CD4-positive, alpha-beta T cell treated with Interleukin-15 for 1 hour (primary cell): ENCODE measurements around the gene FOCAD.
"Not testable (repeated sequence)": the region's sequence is repeated elsewhere in the genome, so short reads cannot be mapped to it uniquely, and the experiment has no call there.

ENCODE experiments used
- DNase-seq: peaks from one replicate; pipeline ENCODE4 v3.0.0-alpha.2; 2020

FOCAD gene

DNA sequence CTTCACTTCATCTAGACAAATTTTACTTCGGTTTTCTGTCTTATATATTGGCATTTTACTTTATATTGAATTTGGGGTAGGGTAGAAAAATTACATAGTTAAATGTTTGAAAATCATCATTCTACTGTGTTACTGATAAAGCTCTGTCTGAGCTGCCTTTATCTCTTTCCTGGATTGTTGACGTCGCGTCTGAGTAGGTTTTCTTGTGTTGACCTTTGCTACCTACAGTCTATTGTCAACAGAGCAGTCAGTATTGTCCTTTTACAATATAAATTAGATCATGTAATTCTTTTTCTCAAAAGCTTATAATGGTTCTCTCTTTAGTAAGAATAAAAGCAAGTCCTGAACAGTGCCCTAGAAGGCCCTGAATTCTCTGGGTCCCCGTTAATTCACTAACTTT lies 219.2 kb downstream of the FOCAD start:
- no peak for DNase-seq

DNA sequence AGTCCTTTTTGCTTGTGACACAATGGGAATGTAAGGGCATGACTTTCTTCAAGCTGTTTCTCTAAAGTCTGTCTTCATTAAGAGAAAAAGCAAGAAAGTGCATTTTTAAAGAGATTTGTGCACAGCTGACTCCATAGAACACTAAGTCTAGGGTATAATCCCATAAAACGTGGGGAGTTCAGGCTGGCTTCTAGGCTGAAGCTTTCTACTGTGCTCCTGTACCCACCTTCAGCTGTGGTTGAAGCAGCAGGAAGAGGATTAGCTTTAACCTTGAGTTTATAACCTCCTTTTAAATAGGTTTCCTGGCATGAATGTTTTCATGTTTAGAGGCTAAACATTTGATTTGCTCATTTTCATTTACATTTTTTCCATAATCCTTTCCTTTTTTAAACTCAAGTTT lies 220.9 kb downstream of the FOCAD start:
- no peak for DNase-seq

DNA sequence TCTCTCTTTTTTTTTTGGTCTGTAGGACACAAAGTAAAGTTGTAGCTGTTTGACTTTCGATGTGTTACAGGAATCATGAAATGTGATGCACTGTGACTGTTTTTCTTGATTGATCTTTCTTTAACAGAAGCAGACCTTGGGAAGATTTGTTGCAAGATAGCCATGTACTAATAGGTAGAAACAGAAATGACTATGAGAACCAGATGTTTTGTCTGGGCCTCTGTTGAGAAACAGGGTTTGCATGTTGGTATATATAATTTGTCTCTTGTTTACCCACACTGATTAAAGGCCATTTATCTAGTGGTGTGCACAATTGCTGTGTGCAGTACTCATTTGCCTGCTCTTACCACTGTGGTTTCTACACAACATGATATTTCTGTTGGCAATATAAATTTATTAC lies 222.3 kb downstream of the FOCAD start:
- no peak for DNase-seq

DNA sequence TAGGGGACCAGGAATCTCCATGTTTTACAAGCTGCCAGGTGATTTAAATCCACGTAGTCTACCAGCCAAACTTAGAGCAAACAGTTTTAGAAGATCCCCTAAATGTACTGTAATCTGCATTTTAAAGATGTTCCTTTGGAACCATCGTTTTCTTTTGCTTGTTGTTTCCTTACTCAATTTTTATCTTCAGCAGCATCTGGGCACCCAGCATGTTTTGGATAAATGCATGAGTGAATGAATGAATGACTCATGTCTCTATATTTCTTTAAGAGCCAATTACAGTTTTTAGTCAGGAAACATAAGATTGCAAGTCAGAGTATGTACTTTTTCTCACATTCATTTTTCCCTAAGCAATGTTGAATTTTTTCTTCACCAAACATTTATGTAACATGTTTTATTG lies 224.4 kb downstream of the FOCAD start:
- no peak for DNase-seq

DNA sequence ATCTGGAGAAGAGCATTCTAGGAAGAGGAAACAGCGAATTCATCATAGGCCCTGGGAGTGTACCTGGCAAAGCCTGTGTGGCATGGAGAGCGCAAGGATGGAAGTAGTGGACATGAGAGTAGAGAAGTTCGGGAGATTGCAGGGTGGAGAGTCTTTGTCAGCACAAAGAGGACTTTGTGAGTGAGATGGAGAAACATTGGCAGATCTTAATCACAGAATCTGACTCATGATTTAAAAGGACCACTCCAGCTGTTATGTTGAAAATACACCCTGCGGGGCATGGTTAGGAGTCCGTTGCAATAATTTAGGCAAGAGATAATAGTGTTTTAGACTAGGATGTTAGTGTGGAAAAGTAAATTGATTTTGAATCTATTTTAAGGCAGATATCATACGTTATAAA lies 230.5 kb downstream of the FOCAD start:
- no peak for DNase-seq

DNA sequence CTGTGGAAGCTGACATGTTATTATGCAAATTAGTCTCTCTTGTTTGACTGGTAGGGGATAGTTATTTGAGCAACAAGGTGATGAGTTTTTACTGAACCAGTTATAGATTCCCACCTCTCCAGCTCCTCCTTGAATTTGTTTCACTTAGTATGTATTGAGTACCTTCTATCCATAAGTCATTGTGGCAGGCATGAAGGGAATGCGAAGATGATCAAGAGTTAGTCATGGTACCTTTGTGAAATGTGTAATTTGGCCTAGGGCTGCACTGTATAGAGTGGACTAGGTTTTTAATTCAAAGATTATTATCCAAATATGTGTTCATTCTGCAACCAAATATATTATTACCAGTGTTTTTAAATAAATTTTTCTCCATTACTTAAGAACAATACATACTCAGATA lies 237.3 kb downstream of the FOCAD start:
- no peak for DNase-seq

DNA sequence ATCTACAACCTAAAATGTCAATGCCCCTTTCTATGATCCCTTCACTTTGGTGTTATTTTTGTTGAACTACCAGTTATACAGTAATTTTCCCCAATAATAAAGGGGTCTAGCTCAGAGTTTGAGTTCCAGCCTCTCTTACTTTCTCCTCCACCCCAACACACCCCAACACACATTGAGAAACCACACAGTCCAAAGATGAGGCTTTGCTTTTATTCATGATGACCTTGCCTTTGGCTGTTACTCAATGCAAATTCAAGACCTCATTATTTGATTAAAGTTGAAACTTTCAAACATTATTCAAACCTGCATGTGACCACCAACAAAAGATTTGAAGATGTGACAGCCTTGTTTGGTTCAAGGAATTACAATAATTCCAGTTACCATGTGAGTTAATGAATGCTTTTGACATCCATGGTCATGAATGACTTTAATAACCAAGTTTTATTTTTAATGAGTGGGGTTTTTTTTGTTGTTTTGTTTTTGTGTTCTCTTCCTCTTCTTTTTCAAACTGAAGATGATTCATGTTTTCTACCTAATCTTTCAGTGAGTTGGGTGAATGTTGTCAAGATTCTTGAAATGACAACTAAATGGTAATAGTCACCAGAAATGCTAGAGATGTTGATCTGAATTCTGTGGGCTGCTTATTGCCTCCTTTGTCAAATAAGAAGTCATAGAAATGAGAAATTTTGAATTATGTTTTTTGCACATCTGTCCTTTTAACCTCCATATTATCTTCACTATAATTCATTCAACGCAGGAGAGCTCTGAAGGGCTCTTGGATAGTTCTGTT lies 241.4 kb downstream of the FOCAD start:
- DNase-seq = no peak

DNA sequence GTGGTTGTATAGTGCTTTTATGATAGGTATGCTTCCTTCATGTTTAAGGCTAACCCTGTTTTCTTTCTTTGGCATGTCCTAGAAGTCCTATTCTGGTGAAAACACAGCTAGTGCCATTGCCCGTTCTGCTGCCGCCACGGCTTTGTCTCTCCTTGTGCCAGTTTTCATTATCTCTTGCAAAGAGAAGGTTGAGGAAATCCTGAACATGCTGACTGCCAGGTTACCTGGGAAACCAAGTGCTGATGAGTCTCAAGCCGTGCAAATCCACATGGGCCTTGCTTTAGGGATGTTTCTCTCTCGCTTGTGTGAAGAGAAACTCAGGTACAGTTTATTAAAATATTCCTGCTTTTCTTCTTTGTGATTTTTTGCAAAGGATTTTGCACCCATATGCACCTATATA lies 245.2 kb downstream of the FOCAD start:
- no peak for DNase-seq

DNA sequence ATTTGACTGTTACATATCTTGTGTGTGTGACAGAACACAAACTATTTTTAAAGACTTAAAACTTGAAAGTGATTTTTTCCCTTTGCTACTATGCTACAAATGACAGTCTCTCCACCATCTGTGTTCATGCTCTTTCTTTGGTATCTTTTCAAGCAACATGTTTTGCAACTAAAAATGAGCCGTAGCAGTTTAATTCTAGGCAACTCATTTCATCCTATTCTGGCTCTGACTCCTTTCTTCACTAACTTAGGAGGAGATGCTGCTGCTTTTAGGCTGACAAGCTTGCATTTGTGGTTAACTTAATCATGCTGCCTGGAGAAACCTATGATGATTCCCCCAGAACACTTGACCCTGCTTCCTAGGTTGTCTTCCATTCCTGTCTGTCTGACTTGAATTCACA lies 246.8 kb downstream of the FOCAD start:
- DNase-seq = no peak

DNA sequence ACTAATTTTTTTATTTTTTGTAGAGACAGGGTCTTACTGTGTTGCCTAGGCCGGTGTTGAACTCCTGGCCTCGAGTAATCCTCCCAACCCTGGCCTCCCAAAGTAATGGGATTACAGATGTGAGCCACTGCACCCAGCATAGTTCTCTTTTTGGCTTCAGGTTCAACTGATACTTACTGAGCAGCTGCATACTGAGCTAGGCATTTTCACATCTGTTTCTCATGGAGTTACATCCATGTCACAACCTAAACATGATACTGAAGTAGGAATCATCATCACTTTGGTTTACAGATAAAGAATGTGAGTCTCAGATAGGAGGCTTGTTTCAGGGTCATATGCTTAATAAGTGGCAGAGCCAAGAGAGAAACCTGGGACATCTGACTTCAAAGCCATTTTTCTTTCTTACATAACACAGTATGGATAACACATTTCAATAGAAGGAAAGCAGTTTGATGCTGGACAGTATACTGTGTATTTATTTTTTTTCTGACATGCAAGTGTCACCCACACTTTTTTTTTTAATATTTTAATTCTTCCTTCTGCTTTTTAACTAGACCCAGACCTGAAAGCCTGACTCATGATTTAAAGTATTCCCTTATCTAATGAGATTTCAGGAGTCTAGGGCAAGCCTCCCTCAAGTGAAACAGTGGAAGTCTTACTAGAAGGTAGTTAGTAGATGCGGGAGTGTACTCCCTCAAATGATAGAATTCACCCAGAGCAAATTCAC lies 256.6 kb downstream of the FOCAD start:
- DNase-seq = no peak

DNA sequence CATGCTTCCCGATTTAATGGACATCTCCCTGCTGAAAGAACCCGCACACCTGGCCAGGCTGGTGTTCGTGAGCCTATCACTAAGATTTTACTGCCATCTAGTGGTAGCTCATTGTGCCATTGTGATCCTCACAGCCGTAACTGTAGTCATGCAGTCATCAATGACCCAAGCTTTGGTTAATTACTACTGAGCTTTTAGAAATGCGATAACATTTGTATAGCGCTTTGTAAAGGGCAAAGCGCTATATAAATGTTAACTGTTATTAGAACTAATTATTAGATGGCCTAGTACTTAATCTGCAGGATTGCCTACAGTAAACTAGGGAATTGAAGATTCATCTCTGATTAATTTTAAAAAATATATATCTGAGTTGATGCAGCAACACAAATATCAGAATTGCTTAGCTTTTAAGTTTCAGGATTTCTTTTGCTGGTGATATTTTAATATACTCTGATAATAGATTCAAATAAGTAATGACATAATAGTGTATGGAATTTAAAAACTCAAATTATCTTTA lies 257.2 kb downstream of the FOCAD start:
- peak; percentile 46 for DNase-seq

DNA sequence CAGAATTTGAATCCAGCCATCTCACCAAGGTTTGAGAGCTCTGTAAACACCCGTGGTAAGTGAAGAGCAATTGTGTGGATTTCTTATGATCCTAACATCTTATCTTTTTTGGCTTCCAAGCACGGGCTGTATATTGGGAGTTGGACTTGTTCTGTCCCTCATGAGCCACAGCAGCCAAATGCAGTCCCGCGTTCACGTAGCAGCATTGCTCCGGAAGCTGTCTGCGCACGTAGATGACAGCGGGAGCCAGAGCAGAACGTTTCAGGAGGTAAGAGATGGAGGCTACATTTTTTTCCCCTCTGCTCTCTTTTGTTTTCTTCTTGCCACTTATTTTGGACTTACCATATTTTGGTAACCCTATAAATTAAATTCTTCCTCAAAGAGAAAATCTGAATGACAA lies 260.4 kb downstream of the FOCAD start:
- no peak for DNase-seq

DNA sequence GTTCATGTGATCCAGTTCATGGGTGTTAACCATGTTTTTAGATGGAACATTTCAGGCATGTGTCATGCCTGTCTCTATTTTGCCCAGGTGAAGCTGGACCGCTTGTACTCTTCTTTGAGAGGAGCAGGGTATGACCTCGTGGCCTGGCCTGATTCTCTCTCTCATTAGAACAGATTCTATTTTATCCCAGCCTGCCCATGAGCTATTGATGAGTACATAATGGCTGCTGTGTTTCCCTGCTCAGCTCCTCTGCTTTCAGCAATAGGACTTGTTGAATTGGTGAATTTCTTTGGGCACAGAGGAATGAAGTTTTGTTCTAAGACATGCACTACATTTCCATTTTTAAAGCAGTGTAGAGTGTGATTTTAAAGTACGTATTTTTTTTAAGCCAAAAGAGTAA lies 261.2 kb downstream of the FOCAD start:
- no peak for DNase-seq

DNA sequence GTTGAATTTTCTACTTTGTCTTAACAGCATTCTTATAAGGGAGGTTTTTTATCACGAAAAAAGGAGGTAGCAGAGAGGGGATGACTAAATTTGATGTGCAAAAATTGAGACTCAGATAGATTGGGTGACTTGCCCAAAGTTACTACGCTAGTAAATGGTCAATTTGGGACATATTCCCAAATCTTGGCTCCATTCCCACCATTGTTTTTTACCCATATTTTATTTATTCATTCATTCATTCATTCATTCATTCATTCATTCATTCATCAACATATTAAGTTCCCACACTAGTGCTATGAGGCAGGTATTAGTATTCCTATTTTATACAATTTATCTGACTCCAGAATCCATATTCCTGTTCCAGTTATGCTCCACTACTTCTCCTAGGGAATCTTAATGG lies 261.8 kb downstream of the FOCAD start:
- DNase-seq = no peak

DNA sequence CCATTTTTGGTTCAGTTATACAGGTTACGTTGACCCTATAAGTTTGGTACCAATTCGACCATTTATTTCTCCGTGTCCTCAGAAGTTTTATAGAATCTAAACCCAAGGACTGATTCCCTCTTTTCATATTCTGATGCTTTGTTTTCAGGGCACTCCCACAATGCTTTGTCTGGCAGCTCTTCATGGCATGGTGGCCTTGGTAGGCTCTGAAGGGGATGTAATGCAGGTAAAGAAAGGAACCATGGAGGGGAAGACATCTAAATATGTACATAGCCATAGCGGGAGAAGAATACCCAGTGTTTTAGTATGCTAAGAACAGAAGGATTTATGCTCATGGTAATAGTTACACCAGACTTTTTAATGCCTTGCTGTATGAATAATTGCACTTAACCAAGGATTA lies 264.6 kb downstream of the FOCAD start:
- DNase-seq = no peak

DNA sequence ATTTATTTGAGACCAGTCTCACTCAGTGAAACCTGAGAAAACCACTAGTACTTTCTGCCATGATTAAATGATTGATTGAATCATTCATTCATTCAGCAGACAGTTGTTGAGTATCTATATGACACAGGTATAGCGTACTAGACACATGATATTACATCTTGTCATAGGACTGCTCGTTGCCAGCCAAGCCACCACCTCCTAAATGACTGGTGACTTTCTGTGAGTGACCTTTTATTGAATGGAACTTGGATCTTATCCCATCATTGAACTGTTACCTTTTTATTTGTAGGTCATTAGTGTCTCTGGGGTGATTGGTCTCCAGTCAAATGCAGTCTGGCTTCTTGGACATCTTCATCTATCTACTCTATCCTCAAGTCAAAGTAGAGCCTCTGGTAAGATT lies 266.6 kb downstream of the FOCAD start:
- DNase-seq = no peak

DNA sequence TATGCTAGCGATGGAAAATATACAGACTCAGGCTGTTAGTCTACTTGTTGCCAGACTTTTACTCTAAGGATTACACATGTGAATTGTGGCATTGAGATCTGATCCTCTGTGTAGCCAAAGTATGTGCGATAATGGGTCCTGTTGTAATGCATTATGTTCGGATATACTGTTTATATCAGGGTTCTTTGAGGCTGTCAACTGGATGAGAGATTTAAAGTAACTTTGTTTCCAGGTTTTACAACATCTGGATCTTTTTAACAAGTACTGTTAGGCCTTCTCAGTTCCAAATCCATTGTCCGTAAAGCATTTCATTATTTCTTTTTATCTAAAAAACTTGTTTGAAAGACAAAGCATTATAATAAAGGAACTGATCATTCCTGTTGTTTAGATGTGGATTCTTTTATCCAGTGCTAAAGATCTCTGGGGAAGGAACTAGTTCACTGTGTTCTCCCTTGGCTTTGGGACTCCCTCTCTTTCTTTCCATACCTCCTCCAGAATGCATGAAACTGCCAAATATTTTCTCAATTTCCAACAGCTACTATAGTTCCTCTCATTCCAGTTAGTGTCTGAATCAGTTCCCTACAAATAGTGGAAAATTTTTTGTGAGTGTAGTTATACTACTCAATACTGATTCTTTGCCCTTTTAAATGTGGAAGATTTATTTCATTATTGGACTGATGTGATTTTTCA lies 278.6 kb downstream of the FOCAD start:
- no peak for DNase-seq

DNA sequence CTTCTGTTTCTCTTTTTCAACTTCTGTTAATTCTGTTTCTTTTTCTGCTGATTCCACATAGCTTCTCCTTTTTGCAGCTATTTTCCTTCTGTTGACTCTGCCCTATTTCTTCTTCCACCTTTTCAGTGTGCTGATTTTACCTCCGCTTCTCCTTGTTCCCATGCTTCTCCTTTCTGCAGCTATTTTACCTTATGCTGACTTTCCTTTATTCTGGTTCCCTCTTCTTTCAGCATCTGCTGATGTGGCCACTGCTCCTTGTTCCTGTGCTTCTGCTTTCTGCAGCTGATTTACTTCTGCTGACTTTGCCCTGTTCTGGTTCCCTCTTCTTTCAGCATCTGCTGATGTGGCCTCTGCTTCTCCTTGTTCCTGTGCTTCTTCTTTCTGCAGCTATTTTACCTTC lies 288.6 kb downstream of the FOCAD start:
- no peak for DNase-seq

DNA sequence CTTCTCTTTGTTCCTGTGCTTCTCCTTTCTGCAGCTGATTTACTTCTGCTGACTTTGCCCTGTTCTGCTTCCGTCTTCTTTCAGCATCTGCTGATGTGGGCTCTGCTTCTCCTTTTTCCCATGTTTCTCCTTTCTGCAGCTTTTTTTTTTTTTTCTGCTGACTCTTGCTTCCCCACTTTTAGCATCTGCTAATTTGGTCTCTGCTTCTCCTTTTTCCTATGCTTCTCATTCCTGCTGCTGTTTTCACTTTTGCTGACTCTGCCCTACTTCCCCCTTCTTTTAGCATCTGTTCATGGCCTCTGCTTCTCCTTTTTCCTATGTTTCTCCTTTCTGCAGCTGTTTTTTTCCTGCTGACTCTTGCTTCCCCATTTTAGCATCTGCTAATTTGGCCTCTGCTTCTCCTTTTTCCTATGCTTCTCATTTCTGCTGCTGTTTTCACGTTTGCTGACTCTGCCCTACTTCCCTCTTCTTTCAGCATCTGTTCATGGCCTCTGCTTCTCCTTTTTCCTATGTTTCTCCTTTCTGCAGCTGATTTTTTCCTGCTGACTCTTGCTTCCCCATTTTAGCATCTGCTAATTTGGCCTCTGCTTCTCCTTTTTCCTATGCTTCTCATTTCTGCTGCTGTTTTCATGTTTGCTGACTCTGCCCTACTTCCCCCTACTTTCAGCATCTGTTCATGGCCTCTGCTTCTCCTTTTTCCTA lies 289.3 kb downstream of the FOCAD start:
- DNase-seq = not testable (repeated sequence)

DNA sequence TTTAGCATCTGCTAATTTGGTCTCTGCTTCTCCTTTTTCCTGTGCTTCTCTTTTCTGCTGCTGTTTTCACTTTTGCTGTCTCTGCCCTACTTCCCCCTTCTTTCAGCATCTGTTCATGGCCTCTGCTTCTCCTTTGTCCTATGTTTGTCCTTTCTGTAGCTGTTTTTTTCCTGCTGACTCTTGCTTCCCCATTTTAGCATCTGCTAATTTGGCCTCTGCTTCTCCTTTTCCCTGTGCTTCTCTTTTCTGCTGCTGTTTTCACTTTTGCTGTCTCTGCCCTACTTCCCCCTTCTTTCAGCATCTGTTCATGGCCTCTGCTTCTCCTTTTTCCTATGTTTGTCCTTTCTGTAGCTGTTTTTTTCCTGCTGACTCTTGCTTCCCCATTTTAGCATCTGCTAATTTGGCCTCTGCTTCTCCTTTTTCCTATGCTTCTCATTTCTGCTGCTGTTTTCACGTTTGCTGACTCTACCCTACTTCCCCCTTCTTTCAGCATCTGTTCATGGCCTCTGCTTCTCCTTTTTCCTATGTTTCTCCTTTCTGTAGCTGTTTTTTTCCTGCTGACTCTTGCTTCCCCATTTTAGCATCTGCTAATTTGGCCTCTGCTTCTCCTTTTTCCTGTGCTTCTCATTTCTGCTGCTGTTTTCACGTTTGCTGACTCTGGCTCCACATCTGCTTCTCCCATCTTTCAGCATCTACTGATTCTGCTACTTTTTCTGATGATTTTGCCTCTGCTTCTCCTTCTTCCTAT lies 290.3 kb downstream of the FOCAD start:
- not testable (repeated sequence) for DNase-seq

DNA sequence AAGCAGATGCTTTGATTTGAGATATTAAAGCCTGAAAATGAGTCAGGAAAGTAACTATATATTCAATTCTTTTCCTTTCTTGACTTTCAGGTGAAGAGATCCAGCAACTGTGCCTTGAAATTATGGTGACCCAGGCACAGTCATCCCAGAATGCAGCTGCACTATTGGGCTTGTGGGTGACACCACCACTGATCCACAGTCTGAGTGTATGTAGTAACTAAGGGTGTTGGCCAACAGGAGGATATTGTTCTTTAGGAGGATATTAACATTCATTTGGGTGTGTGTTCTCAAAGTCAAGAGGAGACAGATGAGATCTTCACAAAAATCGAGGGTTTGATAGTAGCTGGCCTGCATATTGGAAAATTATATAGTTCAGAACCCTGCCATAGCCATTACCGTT lies 294.2 kb downstream of the FOCAD start:
- no peak for DNase-seq

DNA sequence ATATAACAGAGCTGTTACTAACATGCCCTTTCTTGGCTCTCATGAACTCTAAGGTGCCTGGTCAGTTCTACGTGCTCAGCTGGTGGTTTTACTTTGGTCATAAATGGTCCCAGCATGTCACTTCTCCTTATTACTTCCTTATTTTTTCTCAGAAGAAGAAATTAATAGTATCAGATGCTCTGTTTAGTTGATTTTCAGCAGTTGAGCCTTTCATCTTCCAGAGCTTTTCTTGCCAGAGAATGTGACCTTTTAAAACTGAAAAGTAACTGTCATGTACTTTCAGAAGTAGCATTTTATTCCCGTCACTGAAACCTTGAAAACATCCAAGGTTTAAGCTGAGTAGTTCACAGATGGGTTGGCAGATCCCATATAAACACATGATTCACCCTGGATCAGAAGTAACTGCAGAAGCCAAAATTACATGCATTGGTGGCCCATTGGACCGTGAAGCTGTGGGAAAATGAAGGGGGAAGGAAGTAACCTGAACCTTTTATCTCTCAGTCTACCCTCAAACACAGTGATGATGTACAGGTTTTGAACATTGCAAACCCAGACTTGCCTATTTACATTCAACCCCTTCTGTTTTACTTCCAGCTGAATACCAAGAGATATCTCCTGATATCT lies 296.9 kb downstream of the FOCAD start:
- peak; percentile 21 for DNase-seq
